HepG2 (cell line): Measurements from ENCODE around the gene SMARCA4. TPM values are rescaled to one million over a fixed set of nuclear protein-coding genes. Genes with fewer than 3 reads are reported as not detected.

Source experiments
- AHR ChIP-seq: IDR thresholded peaks from 2 replicates; pipeline ENCODE4 v1.6.1; 2018; ENCODE audit warnings: missing genetic modification reagents, missing compliant biosample characterization
- ARNT2 ChIP-seq: sonication (generic); formaldehyde crosslinking; IDR thresholded peaks from 2 replicates; pipeline ENCODE4 v1.8.0; 2022; ENCODE audit warnings: mild to moderate bottlenecking, low read depth, missing genetic modification reagents, moderate library complexity
- DPF2 ChIP-seq: sonication (generic); formaldehyde crosslinking; IDR thresholded peaks from 2 replicates; pipeline ENCODE4 v1.4.0; 2020; ENCODE audit warnings: mild to moderate bottlenecking, low read depth, missing genetic modification reagents, borderline replicate concordance
- ETV6 ChIP-seq: sonication (generic); formaldehyde crosslinking; conservative IDR thresholded peaks from 2 replicates; pipeline ENCODE4 v1.4.0; 2020; ENCODE audit warnings: missing genetic modification reagents
- FIP1L1 ChIP-seq: fragments of 200-400 bp; formaldehyde crosslinking; IDR thresholded peaks from 2 replicates; pipeline ENCODE4 v1.6.1; 2018; ENCODE audit warnings: low read depth, mild to moderate bottlenecking, low read length, moderate library complexity, borderline replicate concordance; ENCODE audit not compliant: insufficient read depth
- HNF4A ChIP-seq: sonication (generic); formaldehyde crosslinking; IDR thresholded peaks from 2 replicates; pipeline ENCODE4 v1.4.0; 2020; ENCODE audit warnings: missing genetic modification reagents
- HNRNPK ChIP-seq: fragments of 200-400 bp; formaldehyde crosslinking; IDR thresholded peaks from 2 replicates; pipeline ENCODE4 v1.6.1; 2018; ENCODE audit warnings: low read length, low read depth, moderate library complexity, mild to moderate bottlenecking; ENCODE audit not compliant: poor library complexity, severe bottlenecking
- MED1 ChIP-seq: sonication (generic); formaldehyde crosslinking; IDR thresholded peaks from 2 replicates; pipeline ENCODE4 v1.4.0; 2020; ENCODE audit warnings: missing genetic modification reagents
- MIER3 ChIP-seq: IDR thresholded peaks from 2 replicates; pipeline ENCODE4 v1.6.1; 2016; ENCODE audit warnings: missing compliant biosample characterization, borderline replicate concordance
- MTA3 ChIP-seq: sonication (generic); formaldehyde crosslinking; IDR thresholded peaks from 2 replicates; pipeline ENCODE4 v1.4.0; 2020; ENCODE audit warnings: missing genetic modification reagents
- MTF1 ChIP-seq: sonication (generic); formaldehyde crosslinking; IDR thresholded peaks from 2 replicates; pipeline ENCODE4 v1.5.0; 2020; ENCODE audit warnings: missing genetic modification reagents
- NBN ChIP-seq: fragments of 450-650 bp; conservative IDR thresholded peaks from 2 replicates; pipeline ENCODE4 v1.6.1; 2017
- NR3C1 ChIP-seq: sonication (generic); formaldehyde crosslinking; IDR thresholded peaks from 2 replicates; pipeline ENCODE4 v1.4.0; 2020; ENCODE audit warnings: missing genetic modification reagents
- PAWR ChIP-seq: sonication (generic); formaldehyde crosslinking; IDR thresholded peaks from 2 replicates; pipeline ENCODE4 v1.4.0; 2020; ENCODE audit warnings: missing genetic modification reagents, mild to moderate bottlenecking, borderline replicate concordance
- PHF8 ChIP-seq: sonication (generic); formaldehyde crosslinking; IDR thresholded peaks from 2 replicates; pipeline ENCODE4 v1.5.0; 2020; ENCODE audit warnings: missing genetic modification reagents
- REL ChIP-seq: sonication (generic); formaldehyde crosslinking; conservative IDR thresholded peaks from 2 replicates; pipeline ENCODE4 v1.8.0; 2022; ENCODE audit warnings: mild to moderate bottlenecking, missing genetic modification reagents, moderate library complexity
- REPIN1 ChIP-seq: sonication (generic); formaldehyde crosslinking; IDR thresholded peaks from 2 replicates; pipeline ENCODE4 v1.8.0; 2022; ENCODE audit warnings: missing genetic modification reagents, low read depth, mild to moderate bottlenecking, borderline replicate concordance
- SMC3 ChIP-seq: IDR thresholded peaks from 2 replicates; pipeline ENCODE4 v1.6.1; 2011; ENCODE audit warnings: low read length, improper control_type of control experiment
- SP5 ChIP-seq: IDR thresholded peaks from 2 replicates; pipeline ENCODE4 v1.6.1; 2016; ENCODE audit warnings: low read depth, borderline replicate concordance
- TBL1XR1 ChIP-seq: fragments of 150-350 bp; IDR thresholded peaks from 2 replicates; pipeline ENCODE4 v1.6.1; 2014; ENCODE audit warnings: borderline replicate concordance, low read length; ENCODE audit not compliant: partially characterized antibody
- TEAD3 ChIP-seq: optimal IDR thresholded peaks from 2 replicates; pipeline ENCODE3; 2016; ENCODE audit warnings: borderline replicate concordance
- ZBTB7B ChIP-seq: sonication (generic); formaldehyde crosslinking; IDR thresholded peaks from 2 replicates; pipeline ENCODE4 v1.4.0; 2020; ENCODE audit warnings: missing genetic modification reagents
- ZC3H13 ChIP-seq: sonication (generic); formaldehyde crosslinking; IDR thresholded peaks from 2 replicates; pipeline ENCODE4 v1.8.1; 2023; ENCODE audit warnings: mild to moderate bottlenecking, missing genetic modification reagents, moderate library complexity
- ZFP1 ChIP-seq: IDR thresholded peaks from 2 replicates; pipeline ENCODE4 v1.6.1; 2016
- ZFP62 ChIP-seq: sonication (generic); formaldehyde crosslinking; IDR thresholded peaks from 2 replicates; pipeline ENCODE4 v1.4.0; 2020; ENCODE audit warnings: missing genetic modification reagents
- ZFP90 ChIP-seq: sonication (generic); formaldehyde crosslinking; IDR thresholded peaks from 2 replicates; pipeline ENCODE4 v1.8.0; 2022; ENCODE audit warnings: missing genetic modification reagents, mild to moderate bottlenecking, inconsistent platforms, borderline replicate concordance
- ZNF607 ChIP-seq: sonication (generic); formaldehyde crosslinking; IDR thresholded peaks from 2 replicates; pipeline ENCODE4 v1.5.1; 2020; ENCODE audit warnings: missing genetic modification reagents, mild to moderate bottlenecking, borderline replicate concordance
- ZNF703 ChIP-seq: sonication (generic); formaldehyde crosslinking; IDR thresholded peaks from 2 replicates; pipeline ENCODE4 v1.5.1; 2020; ENCODE audit warnings: missing genetic modification reagents, mild to moderate bottlenecking, moderate library complexity, borderline replicate concordance
- polyA plus RNA-seq, 8 experiments: library from polyadenylated mRNA; depleted of rRNA in 3 of 8; stranded (reverse) in 7 of 8; unstranded in 1 of 8; fragments of >200 nt; fragmentation: Illumina TruSeq in 4 of 8; extraction: Trizol in 4 of 8; gene quantifications; 2 replicates each; pipeline versions ENCODE4 v1.2.1 to v1.2.3, GENCODE V29; 2011 to 2016; ENCODE audit warnings: low read depth in 4 of 8, missing spikeins in 1 of 8, mixed read lengths in 1 of 8; ENCODE audit not compliant: insufficient read depth in 1 of 8
- total RNA-seq, 5 experiments: library from RNA; depleted of rRNA; stranded (reverse); fragments of >200 nt; fragmentation: Illumina TruSeq; extraction: Trizol; gene quantifications; 2 replicates each; pipeline ENCODE4 v1.2.3, GENCODE V29; 2016; ENCODE audit warnings: low read depth in 1 of 5
- TF ChIP-seq, protein P1 (sequence below): IDR thresholded peaks from 2 replicates; pipeline ENCODE4 v1.4.0; 2020; ENCODE audit warnings: mild to moderate bottlenecking, missing genetic modification reagents
- TF ChIP-seq, protein P2 (sequence below): sonication (generic); formaldehyde crosslinking; IDR thresholded peaks from 2 replicates; pipeline ENCODE4 v1.8.1; 2023; ENCODE audit warnings: mild to moderate bottlenecking, inconsistent platforms, moderate library complexity, missing genetic modification reagents, borderline replicate concordance

Gene SMARCA4
- total and polyA plus RNA-seq, 2 of the 13 experiments (the other 11 are each of a cell fraction or from before 2014, with no cell fraction given), result 25.4 to 45.9 TPM

DNA sequence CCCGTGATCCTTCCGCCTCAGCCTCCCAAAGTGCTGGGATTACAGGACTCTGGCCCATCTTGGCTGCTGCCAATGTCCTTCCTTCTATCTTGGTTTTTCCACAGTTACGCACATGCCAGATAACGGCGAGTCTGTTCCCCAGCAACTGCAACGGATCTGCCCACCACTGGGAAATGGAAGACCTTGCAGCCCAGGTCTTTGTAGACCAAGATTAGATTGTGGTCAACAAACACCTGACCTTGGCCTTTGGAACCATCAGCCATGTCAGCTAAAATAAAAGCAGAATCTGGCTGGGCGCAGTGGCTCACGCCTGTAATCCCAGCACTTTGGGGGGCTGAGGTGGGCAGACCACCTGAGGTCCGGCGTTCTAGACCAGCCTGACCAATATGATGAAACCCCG, 118.1 kb downstream of the SMARCA4 start (continued):
- TF ChIP-seq, protein P1, sequence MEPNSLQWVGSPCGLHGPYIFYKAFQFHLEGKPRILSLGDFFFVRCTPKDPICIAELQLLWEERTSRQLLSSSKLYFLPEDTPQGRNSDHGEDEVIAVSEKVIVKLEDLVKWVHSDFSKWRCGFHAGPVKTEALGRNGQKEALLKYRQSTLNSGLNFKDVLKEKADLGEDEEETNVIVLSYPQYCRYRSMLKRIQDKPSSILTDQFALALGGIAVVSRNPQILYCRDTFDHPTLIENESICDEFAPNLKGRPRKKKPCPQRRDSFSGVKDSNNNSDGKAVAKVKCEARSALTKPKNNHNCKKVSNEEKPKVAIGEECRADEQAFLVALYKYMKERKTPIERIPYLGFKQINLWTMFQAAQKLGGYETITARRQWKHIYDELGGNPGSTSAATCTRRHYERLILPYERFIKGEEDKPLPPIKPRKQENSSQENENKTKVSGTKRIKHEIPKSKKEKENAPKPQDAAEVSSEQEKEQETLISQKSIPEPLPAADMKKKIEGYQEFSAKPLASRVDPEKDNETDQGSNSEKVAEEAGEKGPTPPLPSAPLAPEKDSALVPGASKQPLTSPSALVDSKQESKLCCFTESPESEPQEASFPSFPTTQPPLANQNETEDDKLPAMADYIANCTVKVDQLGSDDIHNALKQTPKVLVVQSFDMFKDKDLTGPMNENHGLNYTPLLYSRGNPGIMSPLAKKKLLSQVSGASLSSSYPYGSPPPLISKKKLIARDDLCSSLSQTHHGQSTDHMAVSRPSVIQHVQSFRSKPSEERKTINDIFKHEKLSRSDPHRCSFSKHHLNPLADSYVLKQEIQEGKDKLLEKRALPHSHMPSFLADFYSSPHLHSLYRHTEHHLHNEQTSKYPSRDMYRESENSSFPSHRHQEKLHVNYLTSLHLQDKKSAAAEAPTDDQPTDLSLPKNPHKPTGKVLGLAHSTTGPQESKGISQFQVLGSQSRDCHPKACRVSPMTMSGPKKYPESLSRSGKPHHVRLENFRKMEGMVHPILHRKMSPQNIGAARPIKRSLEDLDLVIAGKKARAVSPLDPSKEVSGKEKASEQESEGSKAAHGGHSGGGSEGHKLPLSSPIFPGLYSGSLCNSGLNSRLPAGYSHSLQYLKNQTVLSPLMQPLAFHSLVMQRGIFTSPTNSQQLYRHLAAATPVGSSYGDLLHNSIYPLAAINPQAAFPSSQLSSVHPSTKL (CRISPR knock-in tag), result peak; percentile 69
- TF ChIP-seq HNF4A (CRISPR knock-in tag), result peak; percentile 84
- 0 out of 2 replicates have a peak, but pooled peaks have one; percentile 21 for TF ChIP-seq MIER3 (CRISPR knock-in tag)
- no peak for TF ChIP-seq HNRNPK
- TF ChIP-seq MTA3 (CRISPR knock-in tag), result no peak
- no peak for TF ChIP-seq ZNF607 (CRISPR knock-in tag)
- TF ChIP-seq REL (CRISPR knock-in tag), result no peak
- TF ChIP-seq ZFP62 (CRISPR knock-in tag), result no peak
- TF ChIP-seq AHR (CRISPR knock-in tag), result no peak
- TF ChIP-seq MTF1 (CRISPR knock-in tag), result no peak
- no peak for TF ChIP-seq ZC3H13 (CRISPR knock-in tag)
- no peak for TF ChIP-seq NR3C1 (CRISPR knock-in tag)
- TF ChIP-seq REPIN1 (CRISPR knock-in tag), result no peak
- no peak for TF ChIP-seq SP5 (CRISPR knock-in tag)
- peak; percentile 41 for TF ChIP-seq TEAD3 (CRISPR knock-in tag)
- TF ChIP-seq ZFP90 (CRISPR knock-in tag), result no peak
- TF ChIP-seq ZFP1, result no peak
- no peak for TF ChIP-seq PAWR (CRISPR knock-in tag)
- TF ChIP-seq PHF8 (CRISPR knock-in tag), result no peak
- no peak for TF ChIP-seq SMC3
- TF ChIP-seq, protein P2, sequence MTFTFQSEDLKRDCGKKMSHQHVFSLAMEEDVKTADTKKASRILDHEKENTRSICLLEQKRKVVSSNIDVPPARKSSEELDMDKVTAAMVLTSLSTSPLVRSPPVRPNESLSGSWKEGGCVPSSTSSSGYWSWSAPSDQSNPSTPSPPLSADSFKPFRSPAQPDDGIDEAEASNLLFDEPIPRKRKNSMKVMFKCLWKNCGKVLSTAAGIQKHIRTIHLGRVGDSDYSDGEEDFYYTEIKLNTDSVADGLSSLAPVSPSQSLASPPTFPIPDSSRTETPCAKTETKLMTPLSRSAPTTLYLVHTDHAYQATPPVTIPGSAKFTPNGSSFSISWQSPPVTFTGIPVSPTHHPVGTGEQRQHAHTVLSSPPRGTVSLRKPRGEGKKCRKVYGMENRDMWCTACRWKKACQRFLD, result no peak
- TF ChIP-seq ARNT2 (CRISPR knock-in tag), result no peak
- TF ChIP-seq MED1 (CRISPR knock-in tag), result peak; percentile 53; the same call in 1 of the 2 replicates
- TF ChIP-seq TBL1XR1, result no peak
- TF ChIP-seq NBN, result no peak
- TF ChIP-seq FIP1L1, result no peak
- no peak for TF ChIP-seq ZNF703
- TF ChIP-seq ETV6, result no peak
- no peak for TF ChIP-seq DPF2 (CRISPR knock-in tag)
- TF ChIP-seq ZBTB7B, result peak; percentile 40; the same call in 1 of the 2 replicates
